Prostate gland (tissue), 2 donors: ENCODE data around the gene UNC5C.

ENCODE experiments used
- CTCF ChIP-seq, 4 experiments: fragments of 200-600 bp in 2 of 4; fragments of 450-650 bp in 2 of 4; sonication (generic) in 2 of 4; IDR thresholded peaks; 1 replicate in 3 of 4; 2 replicates in 1 of 4; pipeline ENCODE4 v1.5.1; 2016 to 2019; ENCODE audit warnings: antibody characterized with exemption in 4 of 4, mild to moderate bottlenecking in 2 of 4, moderate library complexity in 2 of 4
- POLR2AphosphoS5 ChIP-seq: sonication (generic); formaldehyde crosslinking; IDR thresholded peaks from one replicate; pipeline ENCODE4 v1.6.1; 2017; ENCODE audit warnings: antibody characterized with exemption

- TF ChIP-seq POLR2AphosphoS5 (no peak), CTCF (IDR thresholded peaks at IDR 0.05) (no peak)
These were observed 389.4 kb downstream of the UNC5C start for GRCh38 chr4:95159384-95159783.
